LoVo (cell line): ENCODE measurements around the gene ZNF185.
"Not testable (repeated sequence)": the region's sequence is repeated elsewhere in the genome, so short reads cannot be mapped to it uniquely, and the experiment has no call there.

Source experiments
- DNase-seq: peaks from one replicate; pipeline ENCODE4 v3.0.0-alpha.2; 2016; ENCODE audit warnings: low spot score

The ZNF185 gene

GRCh38 chrX:152895724-152896420, 2.0 kb upstream of the ZNF185 start:
- DNase-seq: peak; percentile 35

GRCh38 chrX:152896450-152896849, 1.4 kb upstream of the ZNF185 start:
- DNase-seq: peak; percentile 2

- DNase-seq: no peak
These were observed 575 bp downstream of the ZNF185 start for GRCh38 chrX:152898442-152898841.

- no peak for DNase-seq
These were observed 1.4 kb downstream of the ZNF185 start for GRCh38 chrX:152899111-152899873.

GRCh38 chrX:152899874-152900719, 2.2 kb downstream of the ZNF185 start:
- DNase-seq: no peak

GRCh38 chrX:152900937-152901445, 3.1 kb downstream of the ZNF185 start:
- no peak for DNase-seq

- DNase-seq: no peak
These were observed 4.1 kb downstream of the ZNF185 start for GRCh38 chrX:152901816-152902501.

GRCh38 chrX:152902502-152902820, 4.6 kb downstream of the ZNF185 start:
- DNase-seq: no peak

- no peak for DNase-seq
These were observed 5.7 kb downstream of the ZNF185 start for GRCh38 chrX:152903589-152903988.

GRCh38 chrX:152904151-152905080, 6.5 kb downstream of the ZNF185 start:
- DNase-seq: peak; percentile 16

GRCh38 chrX:152905081-152905420, 7.2 kb downstream of the ZNF185 start:
- no peak for DNase-seq

GRCh38 chrX:152907084-152907651, 9.3 kb downstream of the ZNF185 start:
- no peak for DNase-seq

GRCh38 chrX:152908486-152908885, 10.6 kb downstream of the ZNF185 start:
- DNase-seq: no peak

GRCh38 chrX:152910018-152910417, 12.2 kb downstream of the ZNF185 start:
- not testable (repeated sequence) for DNase-seq

GRCh38 chrX:152912106-152912505, 14.2 kb downstream of the ZNF185 start:
- DNase-seq: no peak

- no peak for DNase-seq
These were observed 14.8 kb downstream of the ZNF185 start for GRCh38 chrX:152912641-152913040.

- no peak for DNase-seq
These were observed 15.5 kb downstream of the ZNF185 start for GRCh38 chrX:152913346-152913745.

GRCh38 chrX:152913910-152914309, 16.0 kb downstream of the ZNF185 start:
- no peak for DNase-seq

- no peak for DNase-seq
These were observed 17.8 kb downstream of the ZNF185 start for GRCh38 chrX:152915541-152916241.
